ENCODE results near the gene RGL1. TPM values are rescaled to one million over a fixed set of nuclear protein-coding genes. Genes with fewer than 3 reads are reported as not detected.

Gene RGL1
- total RNA-seq, 4 donors from 2014 or later = 11.6 to 22.5 (median 15.0) TPM

DNA sequence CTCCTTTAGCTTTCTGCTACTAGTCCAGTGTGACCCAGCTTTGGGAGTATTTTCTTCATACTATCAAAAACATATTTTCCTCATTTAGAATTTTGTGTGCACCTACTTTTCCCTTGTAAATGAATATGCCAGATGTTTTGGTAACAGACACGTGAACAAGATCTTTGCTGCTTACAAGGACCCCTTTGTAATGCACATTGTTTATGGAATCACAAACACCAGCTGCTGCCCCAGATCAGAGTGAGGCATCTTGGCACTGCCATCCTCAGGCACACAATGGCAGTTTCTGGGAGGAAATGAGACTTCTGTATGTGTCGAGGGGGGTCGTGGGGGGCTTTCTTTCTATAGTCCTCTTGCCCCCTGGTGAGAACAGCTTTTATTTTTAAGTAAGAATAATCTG, 115.7 kb downstream of the RGL1 start:
- H3K4me3 ChIP-seq (ENCODE audit: low read depth, poor library complexity, severe bottlenecking) = no peak overlapping the region
- WGBS, 2 donors = 66 to 81% methylated on average over 3 of the region's 3 CpGs
- intact Hi-C loops (cut with DNase I; ENCODE audit: low total_unique reads) = no loop called here
- no peak for DNase-seq (ENCODE audit: low spot score in 2 of 2)
- TF ChIP-seq POLR2A (IDR thresholded peaks at IDR 0.05) = no peak
- TF ChIP-seq, protein P1, sequence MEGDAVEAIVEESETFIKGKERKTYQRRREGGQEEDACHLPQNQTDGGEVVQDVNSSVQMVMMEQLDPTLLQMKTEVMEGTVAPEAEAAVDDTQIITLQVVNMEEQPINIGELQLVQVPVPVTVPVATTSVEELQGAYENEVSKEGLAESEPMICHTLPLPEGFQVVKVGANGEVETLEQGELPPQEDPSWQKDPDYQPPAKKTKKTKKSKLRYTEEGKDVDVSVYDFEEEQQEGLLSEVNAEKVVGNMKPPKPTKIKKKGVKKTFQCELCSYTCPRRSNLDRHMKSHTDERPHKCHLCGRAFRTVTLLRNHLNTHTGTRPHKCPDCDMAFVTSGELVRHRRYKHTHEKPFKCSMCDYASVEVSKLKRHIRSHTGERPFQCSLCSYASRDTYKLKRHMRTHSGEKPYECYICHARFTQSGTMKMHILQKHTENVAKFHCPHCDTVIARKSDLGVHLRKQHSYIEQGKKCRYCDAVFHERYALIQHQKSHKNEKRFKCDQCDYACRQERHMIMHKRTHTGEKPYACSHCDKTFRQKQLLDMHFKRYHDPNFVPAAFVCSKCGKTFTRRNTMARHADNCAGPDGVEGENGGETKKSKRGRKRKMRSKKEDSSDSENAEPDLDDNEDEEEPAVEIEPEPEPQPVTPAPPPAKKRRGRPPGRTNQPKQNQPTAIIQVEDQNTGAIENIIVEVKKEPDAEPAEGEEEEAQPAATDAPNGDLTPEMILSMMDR (IDR thresholded peaks at IDR 0.05) = no peak

DNA sequence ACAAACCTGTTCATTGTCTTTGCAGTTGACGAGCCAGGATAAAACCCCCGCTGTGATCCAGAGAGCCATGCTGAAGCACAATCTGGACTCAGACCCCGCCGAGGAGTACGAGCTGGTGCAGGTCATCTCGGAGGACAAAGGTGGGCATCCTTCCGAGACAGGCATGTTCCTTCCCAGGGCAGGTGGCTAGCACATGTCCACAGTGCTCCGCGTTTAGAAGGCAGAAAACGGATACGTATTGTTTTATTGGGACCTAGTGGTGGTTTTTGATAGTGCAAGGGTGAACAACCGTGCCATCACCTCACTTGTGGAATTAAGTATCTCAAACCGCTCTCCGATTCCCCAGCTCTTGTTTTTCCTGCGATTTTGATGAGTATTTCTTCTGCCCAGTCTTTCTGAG, 117.3 kb downstream of the RGL1 start:
- WGBS, 2 donors = 88 to 93% methylated on average over 15 of the region's 15 CpGs
- TF ChIP-seq, protein P1 (IDR thresholded peaks at IDR 0.05) = no peak
- no peak for TF ChIP-seq POLR2A (IDR thresholded peaks at IDR 0.05)
- intact Hi-C loops (cut with DNase I; ENCODE audit: low total_unique reads) = no loop called here
- DNase-seq (ENCODE audit: low spot score in 2 of 2) = no peak
- no peak overlapping the region for H3K4me3 ChIP-seq (ENCODE audit: low read depth, poor library complexity, severe bottlenecking)

DNA sequence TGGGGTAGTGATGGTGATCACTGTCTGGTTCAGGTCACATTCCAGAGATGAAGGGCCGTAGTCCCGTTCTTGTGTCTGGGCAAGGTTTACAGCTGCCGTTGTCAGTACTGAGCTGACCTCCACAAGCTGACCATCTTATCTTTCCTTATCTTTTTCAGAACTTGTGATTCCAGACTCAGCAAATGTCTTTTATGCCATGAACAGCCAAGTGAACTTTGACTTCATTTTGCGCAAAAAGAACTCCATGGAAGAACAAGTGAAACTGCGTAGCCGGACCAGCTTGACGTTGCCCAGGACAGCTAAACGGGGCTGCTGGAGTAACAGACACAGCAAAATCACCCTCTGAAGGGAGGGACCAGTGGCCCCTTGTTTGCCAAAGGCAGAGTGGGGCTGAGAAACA, 121.0 kb downstream of the RGL1 start:
- intact Hi-C loops (cut with DNase I; ENCODE audit: low total_unique reads) = no loop called here
- TF ChIP-seq, protein P1 (IDR thresholded peaks at IDR 0.05) = no peak
- no peak for TF ChIP-seq POLR2A (IDR thresholded peaks at IDR 0.05)
- no peak overlapping the region for H3K4me3 ChIP-seq (ENCODE audit: low read depth, poor library complexity, severe bottlenecking)
- DNase-seq (ENCODE audit: low spot score in 2 of 2) = no peak
- 81 to 88% methylated on average over 8 of the region's 8 CpGs for WGBS, 2 donors

DNA sequence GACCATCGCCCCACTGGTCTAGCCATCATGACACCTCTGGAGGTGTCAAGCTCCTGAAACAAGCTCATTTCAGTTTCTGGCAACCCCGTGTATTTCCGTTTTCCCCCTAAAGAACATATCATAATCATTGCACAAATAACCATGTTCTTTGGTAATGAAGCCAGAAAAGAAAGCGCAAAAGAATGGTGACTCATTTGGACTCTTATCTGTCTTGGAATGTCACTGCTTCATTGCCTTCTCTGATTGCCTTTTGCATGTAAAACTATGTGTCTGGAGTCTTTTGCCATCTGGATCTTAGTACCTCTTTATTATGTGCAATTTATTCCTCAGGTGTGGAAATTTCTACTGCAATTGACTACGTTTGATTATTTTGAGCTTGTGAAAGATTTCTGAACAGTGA, 122.1 kb downstream of the RGL1 start:
- TF ChIP-seq POLR2A (IDR thresholded peaks at IDR 0.05) = no peak
- TF ChIP-seq, protein P1 (IDR thresholded peaks at IDR 0.05) = no peak
- WGBS, 2 donors = 80 to 89% methylated on average over 5 of the region's 5 CpGs
- intact Hi-C loops (cut with DNase I; ENCODE audit: low total_unique reads) = no loop called here
- no peak overlapping the region for H3K4me3 ChIP-seq (ENCODE audit: low read depth, poor library complexity, severe bottlenecking)
- DNase-seq (ENCODE audit: low spot score in 2 of 2) = no peak

DNA sequence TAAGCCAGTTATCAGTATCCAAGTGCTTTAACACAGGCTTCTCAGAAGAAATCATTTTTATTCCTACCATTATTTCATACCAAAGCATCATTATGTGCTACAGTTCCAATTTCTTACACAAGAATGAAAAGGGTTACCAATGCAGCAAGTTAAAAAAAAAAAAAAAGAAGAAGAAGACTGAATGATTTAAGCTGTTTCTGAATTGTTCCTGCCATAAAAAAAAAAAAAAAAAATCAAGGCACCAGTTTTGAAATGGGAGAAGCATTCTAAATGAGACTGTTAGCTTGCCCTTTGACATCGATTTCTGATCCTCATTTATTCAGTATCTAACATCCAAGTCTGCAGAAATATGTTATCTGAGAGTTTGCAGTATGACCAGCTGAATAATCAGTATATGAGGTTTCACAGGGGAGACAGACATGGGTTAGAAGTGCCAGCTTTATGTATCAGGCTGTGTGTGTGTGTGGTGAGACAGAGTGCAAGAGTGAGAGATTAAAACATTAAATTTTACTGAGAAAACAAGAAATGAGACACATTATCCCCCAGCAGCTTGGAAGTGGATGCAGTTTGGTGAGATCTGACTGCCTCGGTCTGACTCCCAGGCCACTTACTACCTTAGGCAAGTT, 126.8 kb downstream of the RGL1 start:
- DNase-seq (ENCODE audit: low spot score in 2 of 2) = no peak
- H3K4me3 ChIP-seq (ENCODE audit: low read depth, poor library complexity, severe bottlenecking) = no peak overlapping the region
- 45 to 50% methylated on average over 2 of the region's 2 CpGs for WGBS, 2 donors
- intact Hi-C loops (cut with DNase I; ENCODE audit: low total_unique reads) = no loop called here
- TF ChIP-seq, protein P1 (IDR thresholded peaks at IDR 0.05) = no peak
- no peak for TF ChIP-seq POLR2A (IDR thresholded peaks at IDR 0.05)

DNA sequence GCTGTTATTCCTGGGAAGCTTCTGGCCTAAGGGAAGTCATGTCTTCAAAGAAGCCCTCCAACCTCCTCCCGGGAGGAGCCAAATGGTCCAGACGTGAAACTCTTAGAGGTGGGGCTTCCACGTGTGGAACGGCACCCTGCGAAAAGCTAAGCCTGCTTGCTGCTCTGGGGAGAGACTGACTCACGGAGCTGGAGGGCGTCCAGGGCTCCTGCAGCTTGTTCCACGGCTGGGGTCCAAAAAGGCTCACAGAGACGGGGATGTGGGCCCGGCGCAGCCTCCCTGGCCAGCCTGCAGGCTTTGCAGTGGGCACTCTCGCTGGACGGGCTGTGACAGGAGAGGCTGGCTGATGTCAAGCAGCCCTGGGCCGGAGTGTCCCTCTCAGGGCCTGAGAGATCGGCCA, 127.5 kb downstream of the RGL1 start:
- intact Hi-C loops (cut with DNase I; ENCODE audit: low total_unique reads) = no loop called here
- TF ChIP-seq, protein P1 (IDR thresholded peaks at IDR 0.05) = no peak
- TF ChIP-seq POLR2A (IDR thresholded peaks at IDR 0.05) = no peak
- peak; percentile 36 to 92 for DNase-seq (ENCODE audit: low spot score in 2 of 2)
- no peak overlapping the region for H3K4me3 ChIP-seq (ENCODE audit: low read depth, poor library complexity, severe bottlenecking)
- WGBS, 2 donors = 19 to 26% methylated on average over 9 to 12 of the region's 15 CpGs

Data from lower leg skin (tissue), 4 donors.